Jurkat, Clone E6-1 (cell line): Measurements from ENCODE around the gene ABHD16B.

Experiments
- DNase-seq: peaks from one replicate; pipeline ENCODE4 v3.0.0-alpha.2; 2011; ENCODE audit warnings: low read depth, low spot score
- H3K4me3 ChIP-seq: 2 replicates; pipeline ENCODE4 v1.5.1; 2011; ENCODE audit warnings: mild to moderate bottlenecking, low read length, control low read depth, moderate library complexity

Gene ABHD16B

GRCh38 chr20:63889241-63890200 is 28.2 kb downstream of the ABHD16B start:
- no peak for DNase-seq
- H3K4me3 ChIP-seq: no peak overlapping the region

DNA sequence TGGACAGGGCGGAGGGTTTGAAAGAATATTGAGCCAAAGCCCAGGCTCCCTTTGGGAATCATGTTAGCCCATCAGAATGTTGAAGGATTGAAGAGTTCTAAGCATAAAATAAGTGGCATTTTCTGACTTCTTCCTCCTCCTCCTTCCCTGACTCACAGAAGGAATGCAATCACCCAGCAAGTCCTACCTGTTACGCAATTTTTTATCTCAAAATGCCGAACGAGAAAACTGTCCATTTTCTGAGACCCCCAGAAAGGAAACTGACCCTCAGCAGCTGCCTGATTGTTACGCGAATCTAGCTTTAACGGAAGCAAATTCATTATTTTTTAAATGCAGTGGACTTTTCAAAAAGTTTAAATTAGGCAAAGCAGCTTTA is 28.9 kb downstream of the ABHD16B start:
- H3K4me3 ChIP-seq: no peak overlapping the region
- DNase-seq: no peak

DNA sequence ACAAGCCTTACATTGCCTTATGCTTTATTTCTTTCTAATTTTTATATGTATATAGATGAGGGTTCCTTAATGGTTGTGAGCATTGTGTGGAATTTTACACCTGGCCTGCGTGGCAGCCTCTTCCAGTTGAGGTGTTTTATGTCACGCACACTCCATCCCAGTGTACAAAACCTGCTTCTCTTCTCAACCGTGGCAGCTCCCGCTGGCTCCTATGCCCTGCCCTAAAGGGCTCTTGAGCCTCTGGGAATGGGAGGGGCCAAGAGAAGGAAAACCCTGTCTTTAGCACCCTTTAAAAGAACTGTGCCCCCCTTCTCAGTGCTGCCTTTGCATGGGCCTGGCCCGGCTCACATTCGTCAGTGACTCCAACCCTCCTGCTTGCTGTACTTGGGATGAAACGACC is 29.3 kb downstream of the ABHD16B start:
- H3K4me3 ChIP-seq: no peak overlapping the region
- DNase-seq: no peak

- H3K4me3 ChIP-seq: no peak overlapping the region
- DNase-seq: no peak
Measured at GRCh38 chr20:63891061-63892002, 30.0 kb downstream of the ABHD16B start.

DNA sequence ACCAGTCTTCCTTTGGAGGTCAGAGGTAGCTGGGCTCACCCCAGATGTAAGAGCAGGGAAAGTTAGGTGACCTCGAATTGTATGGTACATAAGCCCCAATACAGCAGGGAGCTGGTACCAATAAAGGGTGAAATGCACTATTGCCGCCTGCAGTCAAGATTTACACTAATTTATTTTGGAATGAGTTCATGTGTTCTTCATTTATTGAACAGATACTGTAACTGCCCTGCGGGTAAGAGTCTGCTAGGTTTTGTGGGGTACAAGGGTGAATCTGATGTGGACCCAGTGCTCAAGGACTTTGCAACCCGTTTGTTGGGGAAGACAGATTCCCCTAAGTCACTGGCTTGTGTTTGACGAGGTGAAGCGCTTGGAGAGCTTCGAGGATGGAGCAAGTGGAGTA is 31.1 kb downstream of the ABHD16B start:
- H3K4me3 ChIP-seq: no peak overlapping the region
- DNase-seq: no peak

DNA sequence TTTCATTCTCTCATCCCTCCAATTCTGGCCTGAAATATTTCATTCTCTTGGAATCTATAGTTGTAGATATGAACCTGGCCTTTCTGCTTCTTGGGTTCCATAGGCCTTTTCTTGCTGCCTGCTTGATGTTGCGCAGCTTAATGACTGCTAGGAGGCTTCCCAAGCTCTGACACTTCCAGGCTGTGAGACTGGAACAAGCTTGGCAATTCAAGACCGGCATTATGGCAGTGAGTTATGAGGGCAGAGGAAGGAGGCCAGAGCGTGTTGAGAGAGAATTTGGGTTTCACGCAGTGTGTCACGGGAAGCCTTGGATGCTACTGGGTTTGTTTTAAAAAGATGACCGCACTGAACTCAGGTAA is 32.7 kb downstream of the ABHD16B start:
- no peak for DNase-seq
- H3K4me3 ChIP-seq: no peak overlapping the region

- peak; percentile 84 for DNase-seq
- peak within 1 kb of the TSS; percentile 77 for H3K4me3 ChIP-seq
Measured at GRCh38 chr20:63894358-63895201, 33.3 kb downstream of the ABHD16B start, which contains the start of gene DNAJC5. DNAJC5 (plus strand) TSS chr20:63895126; CDS start chr20:63928346, 33,220 bp downstream.

GRCh38 chr20:63895202-63895951 is 34.1 kb downstream of the ABHD16B start:
- no peak for DNase-seq
- H3K4me3 ChIP-seq: peak overlapping the region; percentile 77

- H3K4me3 ChIP-seq: peak overlapping the region; percentile 77
- DNase-seq: no peak
Measured at GRCh38 chr20:63895952-63896263, 34.6 kb downstream of the ABHD16B start.

DNA sequence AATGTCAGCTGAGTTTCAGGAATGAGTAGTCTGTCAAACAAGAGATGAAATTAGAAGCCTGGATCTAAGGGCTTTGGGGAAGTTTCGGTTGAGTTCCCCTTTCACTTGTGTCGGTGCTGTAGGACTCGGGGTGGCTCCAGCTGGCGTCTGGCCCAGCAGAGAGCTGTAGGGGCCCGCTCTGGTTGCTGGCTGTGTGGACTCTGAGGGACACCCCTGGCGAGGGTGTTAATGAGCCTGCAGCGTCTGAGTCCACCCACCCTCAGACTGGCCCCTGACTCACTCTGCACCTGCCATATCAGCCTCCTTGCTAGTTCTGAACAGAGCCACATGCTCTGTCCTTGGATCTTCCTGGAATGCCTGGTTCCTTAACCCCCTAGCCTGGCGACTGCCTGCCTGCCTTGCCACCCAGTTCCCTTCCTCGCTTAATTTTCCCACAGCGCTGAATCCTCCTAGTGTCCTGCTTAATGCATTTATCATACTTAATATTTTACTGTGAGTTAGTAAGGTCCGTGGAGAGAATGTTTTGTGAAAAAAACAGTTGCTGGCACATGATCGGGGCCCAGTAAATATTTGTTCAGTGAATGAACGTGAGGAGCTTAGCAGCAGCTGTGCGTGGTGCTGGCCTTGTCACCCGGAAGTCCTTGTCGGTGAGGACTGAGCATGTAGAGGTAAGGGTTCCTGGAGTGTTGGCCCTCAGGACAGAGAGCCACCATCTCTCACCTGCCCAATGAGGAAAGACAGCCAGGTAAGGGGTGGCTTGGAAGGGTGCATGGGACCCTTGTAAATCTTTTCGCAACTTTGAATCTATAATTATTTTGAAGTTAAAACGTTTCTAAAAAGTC is 35.2 kb downstream of the ABHD16B start:
- peak overlapping the region; percentile 77 for H3K4me3 ChIP-seq
- no peak for DNase-seq

GRCh38 chr20:63897978-63898561 is 36.8 kb downstream of the ABHD16B start:
- H3K4me3 ChIP-seq: no peak overlapping the region
- DNase-seq: no peak

GRCh38 chr20:63898882-63899558 is 37.7 kb downstream of the ABHD16B start:
- no peak overlapping the region for H3K4me3 ChIP-seq
- no peak for DNase-seq

- DNase-seq: no peak
- no peak overlapping the region for H3K4me3 ChIP-seq
Measured at GRCh38 chr20:63900413-63900812, 39.1 kb downstream of the ABHD16B start.

- no peak for DNase-seq
- H3K4me3 ChIP-seq: no peak overlapping the region
Measured at GRCh38 chr20:63903796-63904561, 42.7 kb downstream of the ABHD16B start.

GRCh38 chr20:63908008-63908682 is 46.8 kb downstream of the ABHD16B start:
- H3K4me3 ChIP-seq: no peak overlapping the region
- no peak for DNase-seq

GRCh38 chr20:63911176-63911575 is 49.9 kb downstream of the ABHD16B start:
- H3K4me3 ChIP-seq: no peak overlapping the region
- DNase-seq: no peak
